HEK293T (cell line): ENCODE data around the gene RNF144A.

Experiments
- ARNT ChIP-seq: fragments of 450-650 bp; IDR thresholded peaks from 2 replicates; pipeline ENCODE4 v1.6.1; 2017; ENCODE audit warnings: mild to moderate bottlenecking
- BHLHE40 ChIP-seq: fragments of 450-650 bp; IDR thresholded peaks from 2 replicates; pipeline ENCODE4 v1.6.1; 2016; ENCODE audit warnings: mild to moderate bottlenecking, moderate library complexity, borderline replicate concordance
- CTBP1 ChIP-seq: fragments of 450-650 bp; IDR thresholded peaks from 2 replicates; pipeline ENCODE4 v1.6.1; 2016; ENCODE audit warnings: borderline replicate concordance
- ELF4 ChIP-seq: fragments of 450-650 bp; IDR thresholded peaks from 2 replicates; pipeline ENCODE4 v1.6.1; 2017; ENCODE audit warnings: antibody characterized with exemption
- FOXA1 ChIP-seq: fragments of 450-650 bp; IDR thresholded peaks from 2 replicates; pipeline ENCODE4 v1.6.1; 2016; ENCODE audit warnings: mild to moderate bottlenecking
- FOXK2 ChIP-seq: fragments of 450-650 bp; IDR thresholded peaks from 2 replicates; pipeline ENCODE4 v1.6.1; 2016; ENCODE audit warnings: mild to moderate bottlenecking
- FOXM1 ChIP-seq: fragments of 450-650 bp; IDR thresholded peaks from 2 replicates; pipeline ENCODE4 v1.6.1; 2017; ENCODE audit warnings: mild to moderate bottlenecking, borderline replicate concordance
- HDGF ChIP-seq: fragments of 450-650 bp; IDR thresholded peaks from 2 replicates; pipeline ENCODE4 v1.6.1; 2017; ENCODE audit warnings: antibody characterized with exemption, borderline replicate concordance
- LEF1 ChIP-seq: fragments of 450-650 bp; IDR thresholded peaks from 2 replicates; pipeline ENCODE4 v1.6.1; 2017; ENCODE audit warnings: mild to moderate bottlenecking, borderline replicate concordance
- NFRKB ChIP-seq: fragments of 450-650 bp; IDR thresholded peaks from 2 replicates; pipeline ENCODE4 v1.6.1; 2016; ENCODE audit warnings: mild to moderate bottlenecking, moderate library complexity
- SP1 ChIP-seq: fragments of 450-650 bp; IDR thresholded peaks from 2 replicates; pipeline ENCODE4 v1.6.1; 2017
- SUZ12 ChIP-seq: fragments of 450-650 bp; IDR thresholded peaks from 2 replicates; pipeline ENCODE4 v1.6.1; 2016; ENCODE audit warnings: mild to moderate bottlenecking
- ZNF384 ChIP-seq: fragments of 450-650 bp; IDR thresholded peaks from 2 replicates; pipeline ENCODE4 v1.6.1; 2016

- TF ChIP-seq NFRKB (no peak), BHLHE40 (no peak), FOXA1 (no peak), FOXM1 (no peak), HDGF (no peak), CTBP1 (no peak), SP1 (no peak), FOXK2 (no peak), ZNF384 (no peak), LEF1 (no peak), SUZ12 (no peak), ELF4 (no peak), ARNT (no peak)
Observed at GRCh38 chr2:7020939-7021470, 103.8 kb downstream of the RNF144A start.
